ENCODE data around the gene PCDHB14. TPM values are rescaled to one million over a fixed set of nuclear protein-coding genes. Genes with fewer than 3 reads are reported as not detected.

The PCDHB14 gene
- total RNA-seq (2022; extraction: Qiagen RNA extraction; ENCODE audit: low read depth) = 0.11 to 0.13 TPM in 2 of 5 replicates, not detected in the others

DNA sequence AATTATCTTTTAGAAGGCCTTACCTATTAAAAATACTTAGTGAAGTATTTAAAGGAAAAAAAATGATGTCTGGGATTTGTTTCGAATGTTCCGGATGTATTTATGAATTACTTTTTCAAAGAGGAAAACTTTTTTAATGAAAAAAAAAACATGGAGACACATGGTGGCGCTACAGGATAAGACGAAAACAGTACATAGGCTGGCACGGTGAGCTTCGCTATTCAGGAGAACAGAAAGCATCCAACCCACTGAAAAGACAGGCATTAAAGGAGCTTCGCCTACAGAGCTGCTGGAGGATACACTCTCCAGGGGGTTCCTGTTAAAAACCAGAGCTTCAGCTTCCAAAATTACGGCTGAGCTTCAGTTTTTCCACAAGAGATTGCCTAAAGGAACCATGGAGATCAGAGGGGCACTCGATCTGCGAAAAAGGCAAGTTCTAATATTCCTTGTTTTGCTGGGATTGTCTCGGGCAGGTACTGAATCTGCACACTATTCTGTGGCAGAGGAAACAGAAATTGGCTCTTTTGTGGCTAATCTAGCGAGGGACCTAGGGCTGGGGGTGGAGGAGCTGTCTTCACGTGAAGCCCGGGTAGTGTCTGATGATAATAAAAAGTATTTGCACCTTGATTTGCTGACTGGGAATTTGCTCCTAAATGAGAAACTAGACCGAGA lies at the start of gene PCDHB14:
Gene PCDHB14, plus strand, starts transcription at position 232 of the 672 bp plus-strand sequence. Its CDS starts 163 bp downstream, at position 395.

DNA sequence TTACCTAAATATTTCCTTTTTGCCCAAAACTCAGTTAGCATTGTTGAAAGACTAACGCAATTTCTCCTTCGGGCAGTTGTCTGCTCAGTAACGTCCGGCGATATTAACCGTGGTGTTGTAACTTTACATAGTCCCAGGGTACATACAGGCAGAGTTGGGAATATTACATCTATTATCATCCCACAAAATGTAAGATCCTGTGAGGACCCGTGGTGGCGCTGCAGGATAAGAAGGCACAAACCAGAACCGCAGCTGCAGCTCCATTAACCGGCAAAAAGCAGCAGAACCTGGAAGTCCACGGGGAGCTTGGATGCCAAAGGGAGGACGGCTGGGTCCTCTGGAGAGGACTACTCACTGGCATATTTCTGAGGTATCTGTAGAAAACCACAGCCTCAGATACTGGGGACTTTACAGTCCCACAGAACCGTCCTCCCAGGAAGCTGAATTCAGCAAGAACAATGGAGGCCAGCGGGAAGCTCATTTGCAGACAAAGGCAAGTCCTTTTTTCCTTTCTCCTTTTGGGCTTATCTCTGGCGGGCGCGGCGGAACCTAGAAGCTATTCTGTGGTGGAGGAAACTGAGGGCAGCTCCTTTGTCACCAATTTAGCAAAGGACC lies 45.5 kb upstream of the PCDHB14 start, which contains the start of gene PCDHB8:
Gene PCDHB8, plus strand, starts transcription at position 214 of the 615 bp plus-strand sequence. Its CDS starts 245 bp downstream, at position 459.

DNA sequence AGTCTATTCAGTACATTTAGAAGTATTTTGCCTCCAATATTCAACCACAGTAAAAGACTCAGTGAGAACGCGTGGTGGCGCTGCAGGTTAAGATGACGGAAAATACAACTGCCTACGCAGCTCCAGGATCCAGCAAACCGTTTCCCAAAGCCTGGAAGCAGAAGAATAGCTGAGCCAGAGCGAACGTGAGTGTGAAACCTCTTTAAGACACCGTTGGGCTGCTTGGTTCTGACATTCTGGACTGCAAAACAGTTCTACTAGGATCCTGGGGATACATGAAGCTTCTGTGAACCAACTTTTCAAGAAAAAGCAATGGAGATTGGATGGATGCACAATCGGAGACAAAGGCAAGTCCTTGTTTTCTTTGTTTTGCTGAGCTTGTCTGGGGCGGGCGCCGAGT lies 40.9 kb upstream of the PCDHB14 start, which contains the start of gene PCDHB16:
Gene PCDHB16, plus strand, starts transcription at position 140 of the 400 bp plus-strand sequence. Its CDS starts 173 bp downstream, at position 313.

DNA sequence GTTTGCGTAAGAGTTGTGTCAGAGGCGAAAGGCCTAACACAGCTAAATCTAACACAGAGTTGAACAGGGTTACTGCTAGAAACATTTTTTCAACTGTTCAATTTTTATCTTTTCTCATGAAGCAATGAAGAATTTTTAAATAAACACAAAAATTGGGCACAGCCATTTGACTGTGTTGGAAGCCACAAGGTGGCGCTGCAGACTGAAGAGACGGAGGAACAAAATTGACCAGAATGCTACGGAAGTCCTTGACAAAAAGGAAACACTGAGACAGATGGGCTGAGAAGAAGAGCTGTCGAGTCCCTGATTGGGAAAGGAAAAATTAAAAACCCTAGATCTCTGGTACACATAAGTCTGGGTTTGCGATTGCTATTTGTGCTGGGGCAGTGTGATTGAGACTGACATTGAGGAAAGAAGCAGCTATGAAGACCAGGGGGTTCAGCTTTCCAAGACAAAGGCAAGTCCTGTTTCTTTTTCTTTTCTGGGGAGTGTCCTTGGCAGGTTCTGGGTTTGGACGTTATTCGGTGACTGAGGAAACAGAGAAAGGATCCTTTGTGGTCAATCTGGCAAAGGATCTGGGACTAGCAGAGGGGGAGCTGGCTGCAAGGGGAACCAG lies 36.1 kb upstream of the PCDHB14 start, which contains the start of gene PCDHB9:
Gene PCDHB9, plus strand, starts transcription at position 265 of the 616 bp plus-strand sequence. Its CDS starts 158 bp downstream, at position 423.

DNA sequence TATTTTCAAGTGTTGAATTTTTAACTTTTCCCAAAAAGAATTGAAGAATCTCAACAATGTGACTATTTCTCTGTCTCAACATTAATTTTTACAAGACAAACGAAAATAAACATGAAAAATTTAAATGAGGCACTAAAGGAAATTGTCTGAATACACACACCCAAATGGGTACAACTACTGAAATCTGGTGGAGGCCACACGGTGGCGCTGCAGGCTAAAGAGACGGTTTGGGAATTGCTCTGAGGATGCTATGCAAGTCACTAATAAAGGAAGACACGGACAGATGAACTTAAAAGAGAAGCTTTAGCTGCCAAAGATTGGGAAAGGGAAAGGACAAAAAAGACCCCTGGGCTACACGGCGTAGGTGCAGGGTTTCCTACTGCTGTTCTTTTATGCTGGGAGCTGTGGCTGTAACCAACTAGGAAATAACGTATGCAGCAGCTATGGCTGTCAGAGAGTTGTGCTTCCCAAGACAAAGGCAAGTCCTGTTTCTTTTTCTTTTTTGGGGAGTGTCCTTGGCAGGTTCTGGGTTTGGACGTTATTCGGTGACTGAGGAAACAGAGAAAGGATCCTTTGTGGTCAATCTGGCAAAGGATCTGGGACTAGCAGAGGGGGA lies 30.9 kb upstream of the PCDHB14 start, which contains the start of gene PCDHB10:
Gene PCDHB10, plus strand, starts transcription at position 244 of the 616 bp plus-strand sequence. Its CDS starts 200 bp downstream, at position 444.

DNA sequence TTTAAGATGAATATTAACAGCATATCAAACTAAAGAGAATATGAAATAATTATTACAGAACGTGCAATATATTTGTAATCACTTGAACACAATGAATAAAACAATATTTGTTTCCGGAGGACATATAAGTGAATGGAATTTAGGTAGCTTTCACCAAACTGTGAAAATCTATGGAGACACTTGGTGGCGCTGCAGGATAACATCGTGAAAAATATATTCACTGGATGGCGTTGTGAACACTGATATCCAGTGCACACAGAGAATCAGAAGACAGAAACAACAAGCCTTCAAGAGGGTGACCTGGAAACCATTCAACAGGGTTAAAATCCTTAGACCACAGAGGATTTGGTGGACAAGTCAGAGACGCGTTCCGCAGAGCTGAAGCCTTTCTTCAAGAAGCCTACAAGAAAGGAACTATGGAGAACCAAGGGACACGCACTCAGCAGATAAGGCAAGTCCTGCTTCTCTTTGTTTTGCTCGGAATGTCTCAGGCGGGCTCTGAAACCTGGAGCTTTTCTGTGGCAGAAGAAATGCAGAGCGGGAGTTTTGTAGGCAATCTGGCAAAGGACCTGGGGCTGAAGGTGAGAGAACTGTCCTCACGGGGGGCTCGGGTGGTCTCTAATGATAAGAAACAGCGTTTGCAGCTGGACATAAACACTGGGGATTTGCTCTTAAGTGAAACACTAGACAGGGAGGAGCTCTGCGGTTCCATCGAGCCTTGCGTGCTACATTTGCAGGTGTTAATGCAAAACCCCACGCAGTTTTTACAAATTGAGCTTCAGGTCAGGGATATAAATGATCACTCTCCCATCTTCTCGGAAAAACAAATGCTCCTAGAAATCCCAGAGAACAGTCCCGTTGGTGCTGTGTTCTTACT lies 23.5 kb upstream of the PCDHB14 start, which contains the start of gene PCDHB11:
Gene PCDHB11, plus strand, starts transcription at position 269 of the 877 bp plus-strand sequence. Its CDS starts 148 bp downstream, at position 417.

DNA sequence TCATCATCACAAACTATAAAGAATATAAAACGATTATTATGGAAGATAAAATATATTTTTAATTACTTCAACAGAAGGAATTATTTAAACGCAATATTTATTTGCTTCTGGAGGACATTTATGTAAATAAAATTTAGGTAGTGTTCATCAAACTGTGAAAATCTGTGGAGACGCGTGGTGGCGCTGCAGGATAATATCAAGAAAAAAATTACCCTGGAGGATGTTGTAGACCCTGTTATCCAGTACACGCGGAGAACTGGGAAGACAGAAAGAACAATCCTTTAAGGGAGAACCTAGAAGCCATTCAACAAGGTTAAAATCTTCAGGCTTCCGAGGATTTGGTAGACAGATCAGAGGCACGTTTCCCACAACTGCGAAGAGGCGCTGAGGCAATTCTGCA lies 14.7 kb upstream of the PCDHB14 start, which contains the start of gene PCDHB12:
Gene PCDHB12, plus strand, starts transcription at position 242 of the 400 bp plus-strand sequence. CDS start 189 bp downstream, outside the sequence.

DNA sequence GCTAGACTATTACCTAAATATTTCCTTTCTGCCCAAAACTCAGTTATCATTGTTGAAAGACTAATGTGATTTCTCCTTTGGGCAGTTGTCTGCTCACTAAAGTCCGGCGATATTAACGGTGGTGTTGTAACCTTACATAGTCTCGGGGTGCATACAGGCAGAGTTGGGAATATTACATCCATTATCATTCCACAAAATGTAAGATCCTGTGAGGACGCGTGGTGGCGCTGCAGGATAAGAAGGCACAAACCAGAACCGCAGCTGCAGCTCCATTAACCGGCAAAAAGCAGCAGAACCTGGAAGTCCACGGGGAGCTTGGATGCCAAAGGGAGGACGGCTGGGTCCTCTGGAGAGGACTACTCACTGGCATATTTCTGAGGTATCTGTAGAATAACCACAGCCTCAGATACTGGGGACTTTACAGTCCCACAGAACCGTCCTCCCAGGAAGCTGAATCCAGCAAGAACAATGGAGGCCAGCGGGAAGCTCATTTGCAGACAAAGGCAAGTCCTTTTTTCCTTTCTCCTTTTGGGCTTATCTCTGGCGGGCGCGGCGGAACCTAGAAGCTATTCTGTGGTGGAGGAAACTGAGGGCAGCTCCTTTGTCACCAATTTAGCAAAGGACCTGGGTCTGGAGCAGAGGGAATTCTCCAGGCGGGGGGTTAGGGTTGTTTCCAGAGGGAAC lies 9.3 kb upstream of the PCDHB14 start, which contains the start of gene PCDHB13:
Gene PCDHB13, plus strand, starts transcription at position 264 of the 684 bp plus-strand sequence. Its CDS starts 205 bp downstream, at position 469.

DNA sequence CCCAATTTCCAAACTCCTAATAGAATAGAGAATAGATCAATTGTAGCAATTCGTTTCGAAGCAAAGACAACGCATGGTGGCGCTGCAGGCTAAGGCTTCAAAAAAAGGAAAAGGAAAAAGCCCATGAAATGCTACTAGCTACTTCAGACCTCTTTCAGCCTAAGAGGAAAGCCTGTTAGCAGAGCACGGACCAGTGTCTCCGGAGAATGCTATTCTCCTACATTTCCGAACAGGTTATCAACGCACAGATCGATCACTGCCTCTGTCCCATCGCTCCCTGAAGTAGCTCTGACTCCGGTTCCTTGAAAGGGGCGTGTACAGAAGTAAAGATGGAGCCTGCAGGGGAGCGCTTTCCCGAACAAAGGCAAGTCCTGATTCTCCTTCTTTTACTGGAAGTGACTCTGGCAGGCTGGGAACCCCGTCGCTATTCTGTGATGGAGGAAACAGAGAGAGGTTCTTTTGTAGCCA lies 22.1 kb downstream of the PCDHB14 start, which contains the start of gene PCDHB15:
Gene PCDHB15, plus strand, starts transcription at position 146 of the 468 bp plus-strand sequence. Its CDS starts 184 bp downstream, at position 330.

Other genes with a start within 250 kb of the PCDHB14 start
- not detected in 5 replicates for gene PCDHB1, start 172.0 kb upstream of the PCDHB14 start, total RNA-seq (2022; extraction: Qiagen RNA extraction; ENCODE audit: low read depth)
- gene PCDHB2, start 128.7 kb upstream of the PCDHB14 start, total RNA-seq (2022; extraction: Qiagen RNA extraction; ENCODE audit: low read depth) = 2.7 to 4.5 TPM (median 3.1 TPM) in 5 replicates
- gene PCDHB3, start 122.9 kb upstream of the PCDHB14 start, total RNA-seq (2022; extraction: Qiagen RNA extraction; ENCODE audit: low read depth) = 0.09 TPM in 1 of 5 replicates, not detected in the others
- 0.06 to 0.12 TPM (median 0.09 TPM) in 4 of 5 replicates, not detected in the other for gene PCDHB4, start 101.5 kb upstream of the PCDHB14 start, total RNA-seq (2022; extraction: Qiagen RNA extraction; ENCODE audit: low read depth)
- 1.2 to 2.1 TPM (median 1.4 TPM) in 5 replicates for gene PCDHB5, start 88.1 kb upstream of the PCDHB14 start, total RNA-seq (2022; extraction: Qiagen RNA extraction; ENCODE audit: low read depth)
- gene PCDHB6, start 73.3 kb upstream of the PCDHB14 start, total RNA-seq (2022; extraction: Qiagen RNA extraction; ENCODE audit: low read depth) = 0.62 to 1.1 TPM (median 0.85 TPM) in 5 replicates
- 0.06 TPM in 1 of 5 replicates, not detected in the others for gene PCDHB7, start 50.7 kb upstream of the PCDHB14 start, total RNA-seq (2022; extraction: Qiagen RNA extraction; ENCODE audit: low read depth)
- gene PCDHB8, start 45.6 kb upstream of the PCDHB14 start, total RNA-seq (2022; extraction: Qiagen RNA extraction; ENCODE audit: low read depth) = 0.20 to 0.40 TPM (median 0.37 TPM) in 4 of 5 replicates, not detected in the other
- gene PCDHB16, start 41.0 kb upstream of the PCDHB14 start, total RNA-seq (2022; extraction: Qiagen RNA extraction; ENCODE audit: low read depth) = 0.05 to 0.11 TPM (median 0.05 TPM) in 3 of 5 replicates, not detected in the others
- not detected in 5 replicates for gene PCDHB9, start 36.2 kb upstream of the PCDHB14 start, total RNA-seq (2022; extraction: Qiagen RNA extraction; ENCODE audit: low read depth)
- gene PCDHB10, start 31.0 kb upstream of the PCDHB14 start, total RNA-seq (2022; extraction: Qiagen RNA extraction; ENCODE audit: low read depth) = not detected in 5 replicates
- gene PCDHB11, start 23.7 kb upstream of the PCDHB14 start, total RNA-seq (2022; extraction: Qiagen RNA extraction; ENCODE audit: low read depth) = 0.05 to 0.20 TPM (median 0.08 TPM) in 4 of 5 replicates, not detected in the other
- gene PCDHB12, start 14.6 kb upstream of the PCDHB14 start, total RNA-seq (2022; extraction: Qiagen RNA extraction; ENCODE audit: low read depth) = not detected in 5 replicates
- gene PCDHB13, start 9.4 kb upstream of the PCDHB14 start, total RNA-seq (2022; extraction: Qiagen RNA extraction; ENCODE audit: low read depth) = 0.06 to 0.20 TPM (median 0.08 TPM) in 4 of 5 replicates, not detected in the other
- gene PCDHB15, start 22.1 kb downstream of the PCDHB14 start, total RNA-seq (2022; extraction: Qiagen RNA extraction; ENCODE audit: low read depth) = 0.09 to 0.14 TPM in 2 of 5 replicates, not detected in the others
- gene SLC25A2, start 80.7 kb downstream of the PCDHB14 start, total RNA-seq (2022; extraction: Qiagen RNA extraction; ENCODE audit: low read depth) = not detected in 5 replicates
- 59.2 to 89.1 TPM (median 72.2 TPM) in 5 replicates for gene TAF7, start 97.4 kb downstream of the PCDHB14 start, total RNA-seq (2022; extraction: Qiagen RNA extraction; ENCODE audit: low read depth)
- gene PCDHGA1, start 107.2 kb downstream of the PCDHB14 start, total RNA-seq (2022; extraction: Qiagen RNA extraction; ENCODE audit: low read depth) = 0.22 to 0.40 TPM (median 0.30 TPM) in 5 replicates
- 0.37 to 0.79 TPM (median 0.54 TPM) in 5 replicates for gene PCDHGA2, start 115.4 kb downstream of the PCDHB14 start, total RNA-seq (2022; extraction: Qiagen RNA extraction; ENCODE audit: low read depth)
- not detected in 5 replicates for gene PCDHGA3, start 120.5 kb downstream of the PCDHB14 start, total RNA-seq (2022; extraction: Qiagen RNA extraction; ENCODE audit: low read depth)
- 1.1 to 1.9 TPM (median 1.8 TPM) in 5 replicates for gene PCDHGB1, start 126.8 kb downstream of the PCDHB14 start, total RNA-seq (2022; extraction: Qiagen RNA extraction; ENCODE audit: low read depth)
- gene PCDHGA4, start 131.7 kb downstream of the PCDHB14 start, total RNA-seq (2022; extraction: Qiagen RNA extraction; ENCODE audit: low read depth) = 0.11 to 0.23 TPM (median 0.17 TPM) in 5 replicates
- gene PCDHGB2, start 136.7 kb downstream of the PCDHB14 start, total RNA-seq (2022; extraction: Qiagen RNA extraction; ENCODE audit: low read depth) = 0.11 to 0.17 TPM (median 0.15 TPM) in 3 of 5 replicates, not detected in the others
- 0.09 to 0.21 TPM (median 0.18 TPM) in 5 replicates for gene PCDHGA5, start 140.8 kb downstream of the PCDHB14 start, total RNA-seq (2022; extraction: Qiagen RNA extraction; ENCODE audit: low read depth)
- gene PCDHGB3, start 146.9 kb downstream of the PCDHB14 start, total RNA-seq (2022; extraction: Qiagen RNA extraction; ENCODE audit: low read depth) = 0.12 to 0.29 TPM (median 0.27 TPM) in 5 replicates
- 0.05 to 0.29 TPM (median 0.20 TPM) in 5 replicates for gene PCDHGA6, start 150.5 kb downstream of the PCDHB14 start, total RNA-seq (2022; extraction: Qiagen RNA extraction; ENCODE audit: low read depth)
- gene PCDHGA7, start 159.4 kb downstream of the PCDHB14 start, total RNA-seq (2022; extraction: Qiagen RNA extraction; ENCODE audit: low read depth) = 0.77 to 1.0 TPM (median 0.98 TPM) in 5 replicates
- 0.74 to 1.1 TPM (median 0.90 TPM) in 5 replicates for gene PCDHGB4, start 164.4 kb downstream of the PCDHB14 start, total RNA-seq (2022; extraction: Qiagen RNA extraction; ENCODE audit: low read depth)
- gene PCDHGA8, start 169.3 kb downstream of the PCDHB14 start, total RNA-seq (2022; extraction: Qiagen RNA extraction; ENCODE audit: low read depth) = 0.02 to 0.06 TPM (median 0.04 TPM) in 3 of 5 replicates, not detected in the others
- gene PCDHGB5, start 174.6 kb downstream of the PCDHB14 start, total RNA-seq (2022; extraction: Qiagen RNA extraction; ENCODE audit: low read depth) = 1.9 to 2.5 TPM (median 2.1 TPM) in 5 replicates
- 0.09 TPM in 1 of 5 replicates, not detected in the others for gene PCDHGA9, start 179.4 kb downstream of the PCDHB14 start, total RNA-seq (2022; extraction: Qiagen RNA extraction; ENCODE audit: low read depth)
- 0.07 to 0.12 TPM (median 0.08 TPM) in 4 of 5 replicates, not detected in the other for gene PCDHGB6, start 184.7 kb downstream of the PCDHB14 start, total RNA-seq (2022; extraction: Qiagen RNA extraction; ENCODE audit: low read depth)
- gene PCDHGA10, start 189.6 kb downstream of the PCDHB14 start, total RNA-seq (2022; extraction: Qiagen RNA extraction; ENCODE audit: low read depth) = not detected in 5 replicates
- 0.05 to 0.08 TPM (median 0.06 TPM) in 3 of 5 replicates, not detected in the others for gene PCDHGB7, start 194.3 kb downstream of the PCDHB14 start, total RNA-seq (2022; extraction: Qiagen RNA extraction; ENCODE audit: low read depth)
- 0.05 to 0.07 TPM in 2 of 5 replicates, not detected in the others for gene PCDHGA11, start 197.7 kb downstream of the PCDHB14 start, total RNA-seq (2022; extraction: Qiagen RNA extraction; ENCODE audit: low read depth)
- not detected in 5 replicates for gene PCDHGA12, start 207.2 kb downstream of the PCDHB14 start, total RNA-seq (2022; extraction: Qiagen RNA extraction; ENCODE audit: low read depth)